T-helper 2 cell (primary cell): ENCODE results near the gene TEKT2.

Source experiments
- DNase-seq, 5 experiments: peaks; one replicate each; pipeline versions ENCODE4 v3.0.0 to v3.0.0-alpha.2; 2012 to 2022
- total RNA-seq, 2 donors: gene quantifications; one replicate each; lab custom pipeline; 2026; lab: John Stamatoyannopoulos, UW

Gene TEKT2, protein sequence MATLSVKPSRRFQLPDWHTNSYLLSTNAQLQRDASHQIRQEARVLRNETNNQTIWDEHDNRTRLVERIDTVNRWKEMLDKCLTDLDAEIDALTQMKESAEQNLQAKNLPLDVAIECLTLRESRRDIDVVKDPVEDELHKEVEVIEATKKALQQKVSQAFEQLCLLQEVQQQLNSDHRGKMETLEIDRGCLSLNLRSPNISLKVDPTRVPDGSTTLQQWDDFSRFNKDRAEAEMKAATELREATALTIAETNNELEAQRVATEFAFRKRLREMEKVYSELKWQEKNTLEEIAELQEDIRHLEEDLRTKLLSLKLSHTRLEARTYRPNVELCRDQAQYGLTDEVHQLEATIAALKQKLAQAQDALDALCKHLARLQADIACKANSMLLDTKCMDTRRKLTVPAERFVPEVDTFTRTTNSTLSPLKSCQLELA
- 0.34 to 0.62 reads per million in 2 donors for total RNA-seq

DNA sequence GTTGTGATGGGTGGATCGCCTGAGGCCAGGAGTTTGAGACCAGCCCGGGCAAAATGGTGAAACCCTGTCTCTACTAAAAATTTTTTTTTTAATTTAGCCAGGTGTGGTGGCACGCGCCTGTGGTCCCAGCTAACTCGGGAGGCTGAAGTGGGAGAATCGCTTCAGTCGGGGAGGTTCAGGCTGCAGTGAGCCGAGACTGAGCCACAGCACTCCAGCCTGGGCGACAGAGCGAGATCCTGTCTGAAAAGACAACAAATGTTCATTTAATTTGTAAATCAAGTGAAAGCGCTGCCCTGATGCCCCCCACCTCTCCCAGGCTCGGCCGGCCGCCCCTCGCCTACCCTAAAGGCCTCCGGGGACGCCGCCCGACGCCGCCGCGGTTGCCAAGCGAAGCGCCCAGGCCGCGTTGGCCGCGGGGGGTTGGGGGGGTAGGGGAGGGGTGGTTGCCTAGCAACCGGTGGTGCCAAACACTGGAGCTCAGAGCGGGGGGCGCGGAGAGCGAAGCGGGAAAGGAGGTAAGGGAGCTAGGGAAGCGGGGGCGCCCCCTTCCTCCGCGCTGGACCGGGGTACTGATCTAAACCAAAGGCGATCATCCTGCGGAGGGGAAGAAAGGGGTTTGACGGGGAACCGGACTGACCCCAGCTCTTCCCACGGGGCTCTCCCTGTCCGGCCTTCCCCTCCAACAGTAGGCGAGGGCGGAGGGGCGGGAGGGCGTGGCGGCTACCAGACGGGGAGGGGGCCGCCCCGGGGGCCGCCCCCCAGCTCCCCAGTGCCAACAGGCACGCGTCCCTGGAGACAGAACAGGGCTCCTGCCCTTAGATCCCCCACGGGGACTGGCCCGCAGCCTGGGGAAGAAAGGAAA lies at the start of gene TEKT2:
Gene TEKT2 (plus strand): TSS at position 460 of the 862 bp plus-strand sequence. CDS start 828 bp downstream, outside the sequence.
- no peak for DNase-seq

DNA sequence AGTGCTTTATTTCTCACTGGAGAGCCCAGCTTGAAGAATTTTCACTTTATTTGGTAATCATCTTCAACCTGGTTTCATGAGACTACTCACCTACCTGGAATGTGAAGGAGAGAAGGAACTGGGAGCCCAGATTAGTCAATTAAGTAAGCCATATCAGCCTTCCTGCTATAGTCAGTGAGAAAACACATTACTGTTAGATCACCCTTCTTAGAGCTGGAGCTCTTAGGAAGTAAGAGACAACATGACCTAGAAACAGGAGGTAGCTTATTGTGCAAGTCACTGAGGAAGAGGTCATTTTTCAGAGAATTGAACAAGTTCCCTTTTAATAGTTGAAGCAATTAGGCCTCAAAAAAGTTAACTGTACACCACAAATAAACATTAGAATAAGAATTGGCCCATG lies 49.2 kb upstream of the TEKT2 start:
- DNase-seq: no peak

GRCh38 chr1:36035154-36035553 lies 48.7 kb upstream of the TEKT2 start:
- no peak for DNase-seq

- no peak for DNase-seq
Measured at GRCh38 chr1:36040238-36040637, 43.7 kb upstream of the TEKT2 start.

- DNase-seq: no peak
Measured at GRCh38 chr1:36051821-36052220, 32.1 kb upstream of the TEKT2 start.

DNA sequence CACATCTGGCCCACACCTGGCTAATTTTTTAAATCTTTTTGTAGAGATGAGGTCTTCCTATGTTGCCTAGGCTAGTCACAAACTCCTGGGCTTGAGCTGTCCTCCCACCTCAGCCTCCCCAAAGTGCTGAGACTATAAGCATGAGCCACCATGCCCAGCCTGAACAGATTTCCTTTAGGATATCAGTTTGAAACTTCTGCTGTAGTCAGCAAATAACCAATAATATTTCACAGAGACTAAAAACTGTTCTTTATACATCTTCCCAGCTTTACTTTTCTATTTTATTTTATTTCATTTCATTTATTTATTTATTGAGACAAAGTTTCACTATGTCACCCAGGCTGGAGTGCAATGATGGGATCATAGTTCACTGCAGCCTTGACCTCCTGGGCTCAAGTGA lies 29.9 kb upstream of the TEKT2 start:
- DNase-seq: no peak

DNA sequence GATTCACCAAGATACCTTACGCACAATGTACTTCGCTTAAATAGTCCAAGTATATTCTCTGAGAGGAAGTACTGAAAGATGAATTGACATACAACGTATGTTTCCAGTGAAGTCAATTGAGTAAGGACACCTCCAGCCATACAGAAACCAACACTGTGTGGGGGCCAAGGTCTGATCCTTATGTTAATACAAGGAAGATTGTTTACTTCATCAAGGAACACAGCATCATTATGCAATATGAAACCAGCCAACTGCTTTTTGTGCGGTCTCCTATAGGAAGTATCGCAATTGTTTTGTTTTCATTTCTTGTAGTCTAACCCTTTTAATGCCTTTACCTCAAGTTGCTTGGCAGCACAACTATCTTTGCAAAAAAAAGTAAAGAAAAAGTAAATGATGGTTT lies 28.2 kb upstream of the TEKT2 start:
- no peak for DNase-seq

DNA sequence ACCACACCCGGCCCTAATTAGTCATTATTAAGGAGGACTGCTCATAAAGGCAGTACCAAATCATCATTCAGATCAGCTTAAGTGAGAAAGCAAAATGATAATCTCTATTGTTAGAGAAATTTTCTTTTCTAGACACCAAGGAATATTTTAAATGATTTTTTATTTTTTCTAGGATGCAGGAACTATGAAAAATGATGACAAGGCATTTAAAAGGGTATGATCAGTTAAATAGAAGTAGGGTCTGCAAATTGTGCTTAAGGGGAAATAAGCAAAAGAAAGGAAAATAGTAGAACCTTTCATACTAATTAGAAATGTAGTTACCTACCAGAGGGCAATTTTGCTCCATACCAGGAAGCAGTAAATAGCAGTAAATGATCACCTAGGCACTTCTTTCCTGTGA lies 21.6 kb upstream of the TEKT2 start:
- DNase-seq: no peak

DNA sequence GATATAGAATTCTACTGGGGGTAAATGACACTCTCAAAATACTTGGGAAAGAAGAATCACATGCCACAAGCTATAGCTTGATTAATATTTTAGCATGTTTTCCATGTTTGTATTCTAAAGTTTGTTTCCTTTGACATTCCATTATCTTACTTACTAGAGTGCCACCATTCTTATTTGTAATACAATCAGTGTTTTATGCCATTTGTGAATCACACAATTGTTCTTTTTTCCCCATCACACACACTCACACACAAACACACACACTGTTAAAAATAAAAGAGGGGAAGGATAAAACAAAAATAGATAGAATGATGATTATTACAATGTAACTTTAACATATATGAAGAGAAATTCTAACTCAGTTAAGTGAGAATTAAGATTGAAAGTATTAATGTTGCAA lies 16.0 kb upstream of the TEKT2 start:
- no peak for DNase-seq

DNA sequence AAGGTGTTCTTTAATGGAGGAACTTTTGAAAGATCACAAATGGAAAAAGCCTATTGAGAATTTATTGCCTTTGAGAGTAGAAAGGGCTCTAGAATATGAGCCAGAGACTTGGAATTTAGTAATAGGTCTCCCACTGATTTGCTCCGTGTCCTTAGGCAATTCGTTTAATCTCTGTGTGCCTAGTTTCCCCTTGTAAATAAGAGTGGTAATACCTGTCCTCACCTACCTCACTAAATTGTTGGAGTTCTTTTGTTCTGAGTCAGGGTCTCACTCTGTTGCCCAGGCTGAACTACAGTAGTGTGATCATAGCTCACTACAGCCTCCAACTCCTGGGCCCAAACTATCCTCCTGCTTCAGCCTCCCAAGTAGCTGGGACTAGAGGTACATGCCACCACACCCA lies 15.0 kb upstream of the TEKT2 start:
- DNase-seq: no peak

DNA sequence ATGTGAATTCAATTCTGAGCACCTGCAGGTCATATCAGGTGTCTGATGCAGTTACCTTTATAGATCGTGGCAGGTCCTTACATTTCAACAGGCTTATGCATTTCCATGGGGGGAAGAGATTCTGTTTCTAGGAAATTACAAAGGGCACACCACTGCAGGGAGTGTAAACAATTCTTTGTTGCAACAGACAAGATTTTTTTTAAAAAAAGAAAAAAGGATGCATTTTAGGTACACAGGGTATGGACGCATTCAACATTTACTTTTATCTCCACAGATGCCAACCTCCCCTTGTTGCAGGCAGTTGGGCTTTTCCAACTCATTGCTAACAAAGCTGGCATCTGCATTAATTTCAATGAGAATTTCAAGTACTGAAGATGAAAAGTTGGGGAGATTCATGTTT lies 13.5 kb upstream of the TEKT2 start:
- DNase-seq: no peak

- no peak for DNase-seq
Measured at GRCh38 chr1:36076979-36077573, 6.8 kb upstream of the TEKT2 start.

DNA sequence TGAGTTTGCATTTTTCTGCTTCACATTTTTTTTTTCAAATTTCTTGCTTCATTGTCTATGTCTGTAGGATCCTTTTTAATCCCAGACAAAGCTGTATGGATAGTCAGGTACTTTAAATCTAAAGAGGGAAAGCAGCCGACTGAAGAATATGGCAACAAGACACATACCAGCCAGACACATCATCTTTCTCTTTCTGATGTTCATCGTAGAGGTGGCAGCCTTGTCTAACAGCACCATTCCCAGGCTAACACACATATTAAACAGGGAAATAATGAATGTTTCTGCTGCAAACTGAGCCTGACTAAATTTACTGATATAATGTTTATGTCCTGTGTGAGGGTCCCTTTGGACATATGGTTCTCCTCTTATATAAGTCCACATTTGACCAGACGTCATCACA lies 3.7 kb upstream of the TEKT2 start:
- DNase-seq: no peak

- DNase-seq: no peak
Measured at GRCh38 chr1:36080801-36081200, 3.1 kb upstream of the TEKT2 start.

GRCh38 chr1:36081926-36082485 lies 1.9 kb upstream of the TEKT2 start:
- DNase-seq: no peak

DNA sequence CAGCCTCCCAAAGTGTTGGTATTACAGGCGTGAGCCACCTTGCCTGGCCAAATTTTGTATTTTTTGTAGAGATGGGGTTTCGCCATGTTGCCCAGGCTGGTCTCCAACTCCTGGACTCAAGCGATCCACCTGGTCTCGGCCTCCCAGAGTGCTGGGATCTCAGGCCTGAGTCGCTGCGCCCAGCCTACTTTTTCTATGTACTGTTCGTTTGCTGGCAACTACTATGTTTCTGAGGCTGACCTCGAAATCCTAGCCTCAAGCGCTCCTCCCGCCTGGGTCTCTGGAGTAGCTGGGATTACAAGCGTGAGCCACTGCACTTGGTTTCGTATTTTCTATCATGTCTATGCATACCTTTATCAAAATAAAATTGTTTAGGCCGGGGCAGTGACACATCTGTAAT lies 675 bp upstream of the TEKT2 start:
- DNase-seq: no peak

- no peak for DNase-seq
Measured at GRCh38 chr1:36084497-36085115, 712 bp downstream of the TEKT2 start.

GRCh38 chr1:36085126-36085525 lies 1.2 kb downstream of the TEKT2 start:
- no peak for DNase-seq

- DNase-seq: no peak
Measured at GRCh38 chr1:36085686-36086526, 2.0 kb downstream of the TEKT2 start.

GRCh38 chr1:36086529-36087232 lies 2.8 kb downstream of the TEKT2 start:
- no peak for DNase-seq
